Smooth muscle cell (in vitro differentiated cells): ENCODE measurements around the gene BICC1. TPM values are rescaled to one million over a fixed set of nuclear protein-coding genes. Genes with fewer than 3 reads are reported as not detected.
A peak's percentile ranks its signal among the peaks of the same experiment; 100 is the strongest.

Experiments
- DNase-seq: peaks from one replicate; lab custom pipeline; 2025; ENCODE audit not compliant: unreplicated experiment; lab: John Stamatoyannopoulos, UW
- H2AFZ ChIP-seq: fragments of 200-600 bp; sonication (generic); 2 replicates; pipeline ENCODE4 v1.6.0; 2016; ENCODE audit warnings: antibody characterized with exemption, low read depth, mild to moderate bottlenecking
- H3F3A ChIP-seq: fragments of 200-600 bp; sonication (generic); 2 replicates; pipeline ENCODE4 v1.6.0; 2017; ENCODE audit warnings: antibody characterized with exemption, low read depth
- H3K27ac ChIP-seq: fragments of 200-600 bp; sonication (generic); 2 replicates; pipeline ENCODE4 v1.5.1; 2016; ENCODE audit warnings: low read depth, mild to moderate bottlenecking
- H3K27me3 ChIP-seq: fragments of 200-600 bp; sonication (generic); 2 replicates; pipeline ENCODE4 v1.6.1; 2016; ENCODE audit warnings: low read depth, mild to moderate bottlenecking
- H3K36me3 ChIP-seq: fragments of 200-600 bp; sonication (generic); 2 replicates; pipeline ENCODE4 v1.5.1; 2016; ENCODE audit warnings: low read depth
- H3K4me1 ChIP-seq: fragments of 200-600 bp; sonication (generic); 2 replicates; pipeline ENCODE4 v1.5.1; 2016; ENCODE audit warnings: low read depth
- H3K4me2 ChIP-seq: fragments of 200-600 bp; sonication (generic); 2 replicates; pipeline ENCODE4 v1.6.0; 2016; ENCODE audit warnings: mild to moderate bottlenecking
- H3K4me3 ChIP-seq: fragments of 200-600 bp; sonication (generic); 2 replicates; pipeline ENCODE4 v1.5.1; 2016; ENCODE audit warnings: mild to moderate bottlenecking
- H3K79me2 ChIP-seq: fragments of 200-600 bp; sonication (generic); 2 replicates; pipeline ENCODE4 v1.6.0; 2016; ENCODE audit warnings: low read depth, mild to moderate bottlenecking
- H3K9ac ChIP-seq: fragments of 200-600 bp; sonication (generic); 2 replicates; pipeline ENCODE4 v1.6.0; 2016; ENCODE audit warnings: low read depth
- H3K9me3 ChIP-seq: fragments of 200-600 bp; sonication (generic); replicated peaks from 2 replicates; pipeline ENCODE4 v1.5.1; 2016; ENCODE audit warnings: low read depth
- H4K20me1 ChIP-seq: fragments of 200-600 bp; sonication (generic); 2 replicates; pipeline ENCODE4 v1.6.0; 2016; ENCODE audit warnings: low read depth
- WGBS: methylation state at CpG from one replicate; pipeline ENCODE4 v1.1.7; 2016; ENCODE audit warnings: low lambda C conversion rate; 5-methylcytosine and 5-hydroxymethylcytosine counted together
- polyA plus RNA-seq: library from polyadenylated mRNA; unstranded; fragments of >200 nt; fragmentation: Nextera tagmentation; extraction: Ambion mirVana; gene quantifications from 2 replicates; pipeline ENCODE4 v1.2.1, GENCODE V29; 2016
- total RNA-seq: library from RNA; depleted of rRNA; stranded (reverse); fragments of >200 nt; gene quantifications from 2 replicates; pipeline ENCODE4 v1.2.3, GENCODE V29; 2014
- TF ChIP-seq, protein P1 (sequence below): fragments of 200-600 bp; sonication (generic); IDR thresholded peaks from 2 replicates; pipeline ENCODE4 v1.5.1; 2017; ENCODE audit warnings: borderline replicate concordance, mild to moderate bottlenecking, antibody characterized with exemption; ENCODE audit not compliant: insufficient read depth, poor library complexity, severe bottlenecking

The BICC1 gene
- total and polyA plus RNA-seq, 2 experiments from 2014 or later, result 7.9 to 23.0 TPM

DNA sequence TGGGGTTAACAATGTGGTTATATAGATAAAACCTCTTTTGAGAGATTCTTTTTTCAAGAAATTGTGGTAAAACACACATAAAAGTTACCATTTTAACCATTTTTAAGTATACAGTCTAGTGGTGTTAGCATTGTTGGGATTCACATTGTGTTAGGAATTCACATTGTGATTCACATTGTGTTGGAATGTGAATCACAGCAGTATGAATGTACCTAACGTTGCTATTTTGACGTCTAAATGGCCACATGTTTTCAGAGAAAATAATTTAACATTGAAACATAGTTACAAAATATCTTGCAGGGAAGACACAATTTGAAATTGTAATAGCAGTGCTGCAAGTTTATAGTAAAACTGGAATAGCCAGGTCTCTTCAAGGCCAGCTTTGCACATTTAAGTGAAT is 129.0 kb downstream of the BICC1 start:
- peaks cover 7% of the 10 kb centered on the region for H3K79me2 ChIP-seq
- H3K4me2 ChIP-seq, result peak overlapping the region; percentile 72
- peak overlapping the region; percentile 8 for H3K4me3 ChIP-seq

DNA sequence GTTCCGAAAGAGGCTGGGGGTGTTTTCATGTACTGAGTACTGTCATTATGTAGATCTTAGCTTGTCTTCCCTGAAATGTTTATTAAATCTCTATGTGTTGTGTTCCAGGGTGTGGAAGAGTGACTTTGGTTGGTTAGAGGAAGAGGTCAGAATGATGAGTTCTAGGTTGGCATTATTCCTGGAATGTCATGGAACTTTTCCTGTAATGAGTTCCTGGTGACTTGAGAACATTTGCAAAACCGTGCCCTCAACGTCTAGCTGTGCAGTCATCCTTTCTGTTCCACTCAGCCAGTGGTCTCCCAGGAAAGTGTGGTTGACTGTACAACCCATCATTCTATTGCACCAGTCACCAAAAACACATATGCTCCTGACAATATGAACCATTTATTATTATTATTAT is 129.6 kb downstream of the BICC1 start:
- Histone ChIP-seq H3K9ac (no peak overlapping the region), H3K79me2 (peaks cover 7% of the 10 kb centered on the region), H3K36me3 (no peaks in the 10 kb centered on the region), H3K27me3 (no peaks in the 10 kb centered on the region), H3K27ac (peak overlapping the region; percentile 34), H2AFZ (no peak overlapping the region), H3K4me3 (no peak overlapping the region), H3K4me2 (peak overlapping the region; percentile 72), H3F3A (peaks cover 9% of the 10 kb centered on the region), H3K4me1 (peaks cover 19% of the 10 kb centered on the region), H3K9me3 (no peaks in the 10 kb centered on the region), H4K20me1 (peaks cover 8% of the 10 kb centered on the region)
- WGBS, result 85% methylated on average over 3 of the region's 3 CpGs
- TF ChIP-seq, protein P1, sequence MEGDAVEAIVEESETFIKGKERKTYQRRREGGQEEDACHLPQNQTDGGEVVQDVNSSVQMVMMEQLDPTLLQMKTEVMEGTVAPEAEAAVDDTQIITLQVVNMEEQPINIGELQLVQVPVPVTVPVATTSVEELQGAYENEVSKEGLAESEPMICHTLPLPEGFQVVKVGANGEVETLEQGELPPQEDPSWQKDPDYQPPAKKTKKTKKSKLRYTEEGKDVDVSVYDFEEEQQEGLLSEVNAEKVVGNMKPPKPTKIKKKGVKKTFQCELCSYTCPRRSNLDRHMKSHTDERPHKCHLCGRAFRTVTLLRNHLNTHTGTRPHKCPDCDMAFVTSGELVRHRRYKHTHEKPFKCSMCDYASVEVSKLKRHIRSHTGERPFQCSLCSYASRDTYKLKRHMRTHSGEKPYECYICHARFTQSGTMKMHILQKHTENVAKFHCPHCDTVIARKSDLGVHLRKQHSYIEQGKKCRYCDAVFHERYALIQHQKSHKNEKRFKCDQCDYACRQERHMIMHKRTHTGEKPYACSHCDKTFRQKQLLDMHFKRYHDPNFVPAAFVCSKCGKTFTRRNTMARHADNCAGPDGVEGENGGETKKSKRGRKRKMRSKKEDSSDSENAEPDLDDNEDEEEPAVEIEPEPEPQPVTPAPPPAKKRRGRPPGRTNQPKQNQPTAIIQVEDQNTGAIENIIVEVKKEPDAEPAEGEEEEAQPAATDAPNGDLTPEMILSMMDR, result no peak
- DNase-seq, result no peak

More for the DNA sequence above, 129.0 kb downstream of the BICC1 start:
- H3K36me3 ChIP-seq, result no peaks in the 10 kb centered on the region
- peaks cover 3% of the 10 kb centered on the region for H3F3A ChIP-seq
- no peak overlapping the region for H3K9ac ChIP-seq
- H4K20me1 ChIP-seq, result peaks cover 8% of the 10 kb centered on the region
- no peak for DNase-seq
- peaks cover 15% of the 10 kb centered on the region for H3K4me1 ChIP-seq
- H3K27me3 ChIP-seq, result no peaks in the 10 kb centered on the region
- H3K9me3 ChIP-seq, result no peaks in the 10 kb centered on the region
- WGBS, result 25% methylated on average over 2 of the region's 2 CpGs
- no peak overlapping the region for H2AFZ ChIP-seq
- TF ChIP-seq, protein P1, result no peak
- H3K27ac ChIP-seq, result peak overlapping the region; percentile 65

DNA sequence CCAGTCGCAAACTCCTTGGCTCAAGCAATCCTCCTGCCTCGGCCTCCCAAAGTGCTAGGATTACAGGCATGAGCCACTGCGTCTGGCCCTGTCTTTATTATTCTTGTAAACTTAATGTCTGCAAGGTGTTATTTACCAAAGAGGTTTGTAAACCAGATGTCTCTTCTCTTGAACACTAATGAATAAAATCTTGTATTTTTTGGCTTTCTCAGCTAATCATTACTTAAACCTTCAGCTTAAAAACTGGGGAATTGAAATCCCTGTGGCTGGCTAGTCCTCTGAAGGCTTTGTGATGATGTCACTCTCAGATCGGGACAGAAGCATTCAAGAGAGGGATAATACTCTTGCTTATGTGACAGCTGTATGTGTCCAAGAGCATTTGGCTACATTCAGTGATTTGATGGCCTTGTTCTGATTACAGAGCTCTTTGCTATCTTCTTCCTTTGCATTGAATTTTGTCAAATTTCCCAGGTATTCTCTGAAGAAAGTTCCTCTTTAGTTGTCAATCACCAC is 130.3 kb downstream of the BICC1 start:
- peak overlapping the region; percentile 15 for H3K9ac ChIP-seq
- H3K4me2 ChIP-seq, result peak overlapping the region; percentile 58

More for the DNA sequence above, 130.3 kb downstream of the BICC1 start:
- Histone ChIP-seq H3K4me1 (peaks cover 19% of the 10 kb centered on the region), H4K20me1 (peaks cover 11% of the 10 kb centered on the region), H3K4me3 (no peak overlapping the region), H2AFZ (no peak overlapping the region), H3K27me3 (no peaks in the 10 kb centered on the region), H3K9me3 (no peaks in the 10 kb centered on the region), H3K36me3 (no peaks in the 10 kb centered on the region), H3K27ac (peak overlapping the region; percentile 33), H3F3A (peaks cover 12% of the 10 kb centered on the region), H3K79me2 (peaks cover 7% of the 10 kb centered on the region)
- TF ChIP-seq, protein P1, result no peak
- 20% methylated on average over 4 of the region's 4 CpGs for WGBS
- DNase-seq, result no peak
